SK-N-SH (cell line): Measurements from ENCODE around the gene SH3BP1.
"Not testable (repeated sequence)": the region's sequence is repeated elsewhere in the genome, so short reads cannot be mapped to it uniquely, and the experiment has no call there.

Experiments
- CTCF ChIP-seq: fragments of 200-600 bp; sonication (generic); IDR thresholded peaks from 2 replicates; pipeline ENCODE4 v1.6.1; 2017; ENCODE audit warnings: antibody characterized with exemption, mild to moderate bottlenecking, moderate library complexity
- GABPA ChIP-seq: IDR thresholded peaks from 2 replicates; pipeline ENCODE4 v1.4.0; 2012; ENCODE audit warnings: low read depth, mild to moderate bottlenecking
- POLR2AphosphoS5 ChIP-seq: IDR thresholded peaks from 2 replicates; pipeline ENCODE4 v1.6.1; 2012; ENCODE audit warnings: low read depth, low read length
- RFX5 ChIP-seq: IDR thresholded peaks from 2 replicates; pipeline ENCODE4 v1.6.1; 2012; ENCODE audit warnings: mild to moderate bottlenecking, improper control_type of control experiment, low read length

DNA sequence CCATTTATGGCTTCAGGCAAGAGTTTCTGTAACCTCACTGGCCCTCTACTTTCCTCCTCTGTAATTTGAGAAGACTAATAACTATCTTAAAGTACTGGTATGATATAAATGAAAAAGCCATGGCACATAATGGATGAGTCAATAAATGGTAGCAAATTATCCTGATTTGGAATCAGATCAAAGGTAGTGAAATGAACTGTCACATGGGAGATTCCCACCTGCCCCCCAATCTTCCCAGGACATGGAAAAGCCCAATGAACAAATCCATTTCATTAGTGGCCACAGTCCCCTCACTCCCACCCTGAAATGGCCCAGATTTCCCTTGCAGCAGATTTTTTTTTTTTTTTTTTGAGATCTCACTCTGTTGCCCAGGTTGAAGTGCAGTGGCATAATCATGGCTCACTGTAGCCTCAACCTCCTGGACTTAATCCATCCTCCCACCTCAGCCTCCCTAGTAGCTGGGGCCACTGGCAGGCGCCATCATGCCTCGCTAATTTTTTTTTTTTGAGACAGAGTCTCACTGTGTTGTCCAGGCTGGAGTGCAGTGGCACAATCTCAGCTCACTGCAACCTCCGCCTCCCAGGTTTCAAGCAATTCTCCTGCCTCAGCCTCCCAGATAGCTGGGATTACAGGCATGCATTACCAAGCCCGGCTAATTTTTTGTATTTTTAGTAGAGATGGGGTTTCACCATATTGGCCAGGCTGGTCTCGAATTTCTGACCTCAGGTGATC lies 36.8 kb upstream of the SH3BP1 start:
- TF ChIP-seq CTCF, POLR2AphosphoS5, GABPA, RFX5: not testable (repeated sequence)
